GM21360 (cell line): Measurements from ENCODE around the gene GNAZ.
"Not testable (repeated sequence)": the region's sequence is repeated elsewhere in the genome, so short reads cannot be mapped to it uniquely, and the experiment has no call there.

Source experiments
- ATAC-seq: cut with Tn5 transposase; IDR thresholded peaks from one replicate; pipeline ENCODE4 v1.9.1; 2021; ENCODE audit warnings: mild to moderate bottlenecking, moderate library complexity; ENCODE audit not compliant: unreplicated experiment

Gene GNAZ

GRCh38 chr22:23070418-23071229 is at the start of gene GNAZ:
Gene GNAZ (plus strand): TSS chr22:23070519. CDS start chr22:23095696, 25,177 bp downstream.
- ATAC-seq, result no peak

GRCh38 chr22:23020659-23021293 is 49.5 kb upstream of the GNAZ start:
- ATAC-seq, result no peak

- not testable (repeated sequence) for ATAC-seq
These were observed 48.5 kb upstream of the GNAZ start for GRCh38 chr22:23021660-23022353.

- no peak for ATAC-seq
These were observed 47.0 kb upstream of the GNAZ start for GRCh38 chr22:23023294-23023693.

- ATAC-seq, result no peak
These were observed 43.5 kb upstream of the GNAZ start for GRCh38 chr22:23026777-23027176.

GRCh38 chr22:23027849-23028248 is 42.5 kb upstream of the GNAZ start:
- not testable (repeated sequence) for ATAC-seq

- ATAC-seq, result no peak
These were observed 40.6 kb upstream of the GNAZ start for GRCh38 chr22:23029521-23030228.

- no peak for ATAC-seq
These were observed 38.9 kb upstream of the GNAZ start for GRCh38 chr22:23031381-23031780.

GRCh38 chr22:23031786-23032185 is 38.5 kb upstream of the GNAZ start:
- no peak for ATAC-seq

- ATAC-seq, result no peak
These were observed 37.7 kb upstream of the GNAZ start for GRCh38 chr22:23032658-23033057.

- ATAC-seq, result no peak
These were observed 37.0 kb upstream of the GNAZ start for GRCh38 chr22:23033116-23033905.

GRCh38 chr22:23034621-23035556 is 35.4 kb upstream of the GNAZ start:
- no peak for ATAC-seq

- ATAC-seq, result no peak
These were observed 34.6 kb upstream of the GNAZ start for GRCh38 chr22:23035557-23036277.

GRCh38 chr22:23036684-23037428 is 33.5 kb upstream of the GNAZ start:
- no peak for ATAC-seq

GRCh38 chr22:23037429-23038333 is 32.6 kb upstream of the GNAZ start:
- ATAC-seq, result no peak

GRCh38 chr22:23038334-23038642 is 32.0 kb upstream of the GNAZ start:
- ATAC-seq, result no peak

- no peak for ATAC-seq
These were observed 31.4 kb upstream of the GNAZ start for GRCh38 chr22:23038902-23039301.
